Dermis blood vessel endothelial cell (primary cell): Measurements from ENCODE around the gene ARHGAP10. TPM values are rescaled to one million over a fixed set of nuclear protein-coding genes. Genes with fewer than 3 reads are reported as not detected.

Experiments used
- DNase-seq: peaks from one replicate; pipeline ENCODE4 v3.0.0; 2010
- total RNA-seq: library from RNA; depleted of rRNA; stranded (reverse); fragments of >200 nt; gene quantifications from 2 replicates; pipeline ENCODE4 v1.2.3, GENCODE V29; 2014

ARHGAP10 gene
- total RNA-seq, 1 donor from 2014 or later: 14.6 TPM

DNA sequence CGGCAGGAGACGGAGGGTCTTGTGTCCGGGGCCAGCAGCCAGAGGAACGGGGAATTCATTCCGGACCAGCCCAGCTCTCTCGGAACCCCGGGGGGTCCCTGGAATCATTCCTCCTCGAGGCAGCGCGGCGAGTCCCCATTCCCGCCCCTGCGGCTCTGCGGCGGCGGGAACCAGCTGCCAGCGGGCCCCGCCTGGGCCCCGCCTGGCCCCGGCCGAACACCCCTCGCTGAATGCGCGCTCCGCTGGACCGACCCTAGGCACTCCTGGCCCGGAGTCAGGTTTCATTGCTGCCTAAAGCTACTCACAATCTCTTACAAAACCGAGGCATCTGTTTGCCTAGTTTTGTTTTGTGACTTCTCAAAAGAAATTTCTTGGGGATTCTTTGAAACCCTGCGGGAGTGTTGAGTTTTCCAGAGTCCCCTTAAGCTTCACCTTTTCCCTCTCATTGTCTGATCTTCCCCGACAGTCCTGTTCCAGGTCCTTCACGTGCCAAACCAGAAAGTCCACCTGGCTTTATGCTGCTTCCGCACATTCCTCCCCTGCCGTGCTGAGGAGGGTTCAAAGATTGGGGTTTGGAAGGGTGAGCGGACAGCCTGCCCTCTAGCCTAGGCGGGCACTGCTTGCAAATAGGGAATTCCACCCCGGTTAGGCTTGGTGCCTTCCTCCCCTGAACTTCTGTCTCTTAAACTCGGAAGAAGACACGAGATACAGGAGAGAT is 789 bp downstream of the ARHGAP10 start:
- DNase-seq: peak; percentile 46

GRCh38 chr4:147733716-147734344 is 1.9 kb downstream of the ARHGAP10 start:
- DNase-seq: peak; percentile 28

- DNase-seq: no peak
Measured at GRCh38 chr4:147734496-147734895, 2.6 kb downstream of the ARHGAP10 start.

DNA sequence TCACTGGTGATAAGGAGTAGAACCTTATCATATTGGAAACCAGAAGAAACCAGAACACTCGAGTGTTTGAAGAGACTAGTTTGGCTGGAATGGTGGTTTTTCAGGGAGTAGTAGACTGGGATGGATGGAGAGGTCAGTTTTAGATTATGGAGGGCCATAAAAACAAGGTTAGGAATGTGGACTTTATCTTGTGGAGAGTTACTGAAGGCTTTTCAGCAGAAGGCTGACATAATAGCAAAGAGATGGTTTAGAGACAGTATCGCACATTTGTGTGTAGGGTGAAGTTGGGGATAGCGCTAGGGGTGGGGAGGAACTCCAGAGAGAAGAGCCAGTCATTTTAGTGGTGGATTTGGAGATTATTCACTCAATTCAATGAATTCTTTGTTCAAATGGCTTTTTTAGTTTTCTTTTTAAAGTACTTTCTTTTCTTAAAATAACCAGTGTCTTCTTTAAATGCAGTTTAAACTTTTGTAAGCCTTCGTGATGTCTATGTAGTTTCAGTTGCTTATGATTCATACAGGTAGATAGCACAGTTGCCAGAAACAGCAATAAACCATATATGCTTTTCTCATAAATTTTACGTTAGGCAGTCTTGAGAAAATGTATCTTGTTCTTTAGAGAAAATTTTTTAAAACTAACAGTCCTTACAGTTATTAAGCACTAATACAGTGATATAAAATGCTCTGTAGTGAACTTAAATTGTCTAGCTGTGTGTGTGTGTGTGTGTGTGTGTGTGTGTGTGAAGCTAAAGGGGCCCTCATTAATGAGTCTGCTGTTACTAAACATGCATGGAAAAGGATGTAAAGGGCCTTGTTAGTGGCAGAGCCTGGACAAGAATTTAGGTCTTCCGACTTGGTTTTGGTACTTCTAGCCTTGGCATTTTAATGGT is 3.8 kb downstream of the ARHGAP10 start:
- DNase-seq: peak; percentile 24

DNA sequence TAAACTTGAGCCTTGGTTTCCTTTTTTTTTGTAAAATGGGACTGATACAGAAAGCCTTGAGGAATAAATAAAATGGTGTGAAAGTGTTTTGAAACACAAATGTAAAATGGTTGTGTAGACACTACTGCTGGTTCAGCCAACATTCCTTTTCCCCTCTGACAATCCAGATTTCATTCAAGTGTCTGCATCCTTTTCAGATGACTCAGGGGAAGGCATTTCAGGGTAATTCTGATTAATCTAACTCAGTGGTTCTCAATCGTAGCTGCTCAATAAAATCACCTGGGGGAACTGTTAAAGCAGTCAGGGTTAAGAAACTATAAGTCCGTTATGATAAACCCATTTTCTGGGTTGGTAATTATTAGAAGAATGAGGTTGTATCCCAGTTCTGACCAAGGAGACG is 4.6 kb downstream of the ARHGAP10 start:
- peak; percentile 81 for DNase-seq

DNA sequence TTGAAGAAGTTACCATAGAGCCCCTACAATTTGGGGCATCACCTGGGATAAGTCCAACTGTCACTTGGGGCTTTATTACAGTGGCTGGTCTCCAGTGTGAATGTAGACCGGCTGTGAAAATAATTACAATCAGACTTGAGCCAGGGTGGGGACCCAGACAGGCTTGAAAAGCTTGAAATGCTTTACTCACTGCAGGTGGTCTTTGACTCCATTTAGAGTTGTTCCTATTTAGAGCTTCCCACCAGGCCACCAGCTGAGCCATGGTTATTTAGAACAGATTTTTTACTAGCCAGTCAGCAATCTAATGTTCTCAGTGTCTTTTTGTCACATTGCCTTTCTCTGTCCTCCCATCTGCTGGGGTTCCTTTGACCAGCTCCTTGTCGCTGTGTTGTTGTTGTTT is 5.7 kb downstream of the ARHGAP10 start:
- no peak for DNase-seq

DNA sequence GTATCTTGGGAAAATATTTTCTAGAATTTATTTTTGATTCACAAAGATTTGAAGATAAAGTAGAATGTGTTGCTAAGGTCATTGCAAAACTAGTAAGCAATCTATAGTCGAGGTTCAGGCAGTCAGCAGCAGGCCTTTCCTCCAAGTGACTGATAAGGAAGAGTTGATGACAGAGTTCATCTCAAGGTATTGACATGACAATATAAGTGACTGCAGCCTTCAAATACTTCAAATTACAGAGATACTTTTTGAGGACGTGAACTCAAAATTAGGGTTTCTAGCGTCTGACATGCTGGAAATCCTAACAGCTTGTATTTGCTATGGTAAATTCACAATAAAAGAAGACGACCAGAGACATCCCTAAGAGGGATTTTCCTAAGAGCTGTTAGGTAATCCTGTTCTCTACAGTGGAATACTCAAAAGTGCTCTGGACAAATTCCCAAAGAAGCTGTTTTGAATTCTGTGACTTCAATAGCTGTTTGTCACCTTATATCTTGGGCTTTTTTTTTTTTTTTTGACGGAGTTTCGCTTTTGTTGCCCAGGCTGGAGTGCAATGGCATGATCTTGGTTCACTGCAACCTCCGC is 7.4 kb downstream of the ARHGAP10 start:
- DNase-seq: no peak

DNA sequence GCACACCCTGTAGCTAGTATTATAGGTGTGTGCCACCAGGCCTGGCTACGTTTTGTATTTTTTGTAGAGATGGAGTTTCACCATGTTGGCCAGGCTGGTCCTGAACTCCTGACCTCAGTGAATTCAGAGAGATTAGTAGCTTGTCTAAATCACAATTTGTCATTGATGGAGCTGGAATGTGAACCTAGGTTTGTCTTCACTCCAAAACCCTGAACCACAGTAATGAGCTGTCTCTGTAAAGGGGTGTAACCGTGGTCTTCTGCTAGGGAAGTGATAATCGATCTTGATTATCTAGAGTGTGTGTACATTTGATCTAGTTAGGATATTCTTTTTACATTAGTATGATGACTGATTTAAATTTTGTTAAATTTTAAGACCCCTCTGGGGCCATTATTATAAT is 8.3 kb downstream of the ARHGAP10 start:
- DNase-seq: no peak

DNA sequence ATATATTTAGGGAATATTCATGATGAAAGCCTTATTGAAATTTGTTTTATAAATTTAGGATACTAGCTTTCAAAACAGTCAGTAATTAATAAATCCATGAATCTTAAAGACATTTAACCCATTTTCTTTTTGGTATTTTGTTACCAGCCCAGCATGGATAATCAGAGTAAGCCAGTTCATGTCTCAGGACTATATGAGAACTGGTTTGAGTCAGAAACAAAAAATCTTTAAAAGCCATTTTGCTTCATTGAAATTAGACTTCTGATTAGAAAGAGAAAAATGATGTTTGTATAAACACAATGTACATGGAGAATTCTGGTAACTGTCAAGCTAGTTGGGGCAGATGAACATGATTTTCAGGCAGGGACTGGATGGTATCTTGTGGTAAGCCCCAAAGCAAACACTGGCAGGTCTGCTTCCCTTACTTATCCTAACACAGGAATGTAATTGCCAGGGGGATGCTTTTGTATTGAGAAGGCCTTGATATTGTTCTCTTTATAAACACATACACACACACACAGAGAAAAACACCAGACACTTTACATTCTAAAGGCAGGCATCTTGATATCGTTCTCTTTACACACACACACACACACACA is 9.4 kb downstream of the ARHGAP10 start:
- DNase-seq: no peak

- no peak for DNase-seq
Measured at GRCh38 chr4:147747787-147748454, 16.0 kb downstream of the ARHGAP10 start.

DNA sequence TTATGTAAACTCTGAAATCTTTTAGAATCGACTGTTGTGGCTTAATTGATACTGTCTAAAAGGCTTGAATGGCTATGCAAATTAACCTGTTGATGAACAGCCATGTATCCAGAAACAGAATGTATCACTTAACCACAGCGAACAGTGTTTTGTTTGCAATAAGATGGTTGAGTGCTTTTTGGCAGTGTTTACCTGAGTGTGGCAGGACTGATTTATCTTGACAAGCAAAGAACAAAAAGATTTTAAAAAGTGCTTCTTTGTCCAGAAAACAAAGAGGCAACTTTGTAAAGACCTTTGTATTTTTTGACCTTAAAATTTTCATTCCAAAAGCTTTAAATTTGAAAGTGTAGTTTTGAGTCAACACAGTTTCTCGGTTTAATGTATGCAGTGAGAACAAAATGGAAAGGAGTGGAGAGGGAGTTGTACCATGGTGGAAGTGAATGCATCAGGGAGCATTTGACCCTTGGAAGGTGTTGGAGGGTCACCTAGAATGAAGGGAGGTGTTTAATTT is 18.0 kb downstream of the ARHGAP10 start:
- DNase-seq: no peak

- DNase-seq: no peak
Measured at GRCh38 chr4:147753047-147753446, 21.2 kb downstream of the ARHGAP10 start.

- DNase-seq: peak; percentile 62
Measured at GRCh38 chr4:147754037-147754445, 22.2 kb downstream of the ARHGAP10 start.

DNA sequence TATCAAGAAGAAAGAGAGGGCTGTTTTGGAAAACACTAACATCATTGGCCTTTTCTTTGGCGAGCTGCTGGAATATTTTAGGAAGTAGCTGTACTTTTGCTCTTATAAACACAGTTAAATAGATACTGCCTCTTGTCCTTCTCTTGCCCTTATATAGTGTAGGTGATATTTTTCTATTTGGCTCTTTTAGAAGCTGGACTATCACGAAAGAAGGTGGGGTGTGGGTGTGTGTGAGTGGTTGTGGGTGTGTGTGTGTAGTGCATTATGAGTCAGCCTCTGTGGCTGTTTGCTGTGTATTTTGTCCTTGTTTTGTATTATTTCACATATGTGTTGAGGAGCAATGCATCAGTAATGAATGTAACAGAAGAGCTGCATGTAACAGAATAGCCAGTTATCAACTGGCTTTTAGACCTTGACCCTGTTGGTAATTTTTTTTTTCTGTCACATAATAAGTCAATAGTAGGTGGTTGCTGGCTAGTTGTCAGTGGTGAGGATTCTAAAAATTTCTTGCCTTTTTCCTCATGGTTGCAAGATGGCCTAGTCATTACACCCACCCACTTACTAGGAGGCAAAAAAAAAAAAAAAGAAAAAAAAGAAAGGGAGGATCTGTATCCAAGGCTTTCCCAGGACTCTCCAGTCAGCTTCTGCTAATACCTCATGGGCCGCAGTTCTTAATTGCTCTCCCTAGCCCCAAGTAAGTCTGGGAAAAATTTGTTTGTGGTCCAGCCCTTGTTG is 23.8 kb downstream of the ARHGAP10 start:
- no peak for DNase-seq

GRCh38 chr4:147756417-147756816 is 24.5 kb downstream of the ARHGAP10 start:
- DNase-seq: no peak

- no peak for DNase-seq
Measured at GRCh38 chr4:147760176-147760575, 28.3 kb downstream of the ARHGAP10 start.

DNA sequence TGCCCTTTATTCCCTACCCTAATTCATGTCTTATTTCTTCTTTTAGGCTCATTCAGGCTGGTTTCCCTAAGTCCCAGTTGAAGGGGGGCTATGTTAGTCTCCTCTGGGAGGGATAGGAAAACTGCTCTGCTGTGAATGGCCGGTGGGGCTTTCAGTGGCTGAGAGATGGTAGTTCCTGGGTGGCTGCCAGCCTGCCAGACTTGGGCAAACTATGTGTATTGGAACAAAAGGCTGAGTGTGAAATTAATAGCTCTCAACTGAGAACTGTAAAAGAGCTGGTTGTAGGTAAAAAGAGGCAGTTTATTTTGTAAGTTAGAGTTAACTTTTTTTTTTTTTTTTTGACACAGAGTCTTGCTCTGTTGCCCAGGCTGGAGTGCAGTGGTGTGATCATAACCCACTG is 28.8 kb downstream of the ARHGAP10 start:
- no peak for DNase-seq

DNA sequence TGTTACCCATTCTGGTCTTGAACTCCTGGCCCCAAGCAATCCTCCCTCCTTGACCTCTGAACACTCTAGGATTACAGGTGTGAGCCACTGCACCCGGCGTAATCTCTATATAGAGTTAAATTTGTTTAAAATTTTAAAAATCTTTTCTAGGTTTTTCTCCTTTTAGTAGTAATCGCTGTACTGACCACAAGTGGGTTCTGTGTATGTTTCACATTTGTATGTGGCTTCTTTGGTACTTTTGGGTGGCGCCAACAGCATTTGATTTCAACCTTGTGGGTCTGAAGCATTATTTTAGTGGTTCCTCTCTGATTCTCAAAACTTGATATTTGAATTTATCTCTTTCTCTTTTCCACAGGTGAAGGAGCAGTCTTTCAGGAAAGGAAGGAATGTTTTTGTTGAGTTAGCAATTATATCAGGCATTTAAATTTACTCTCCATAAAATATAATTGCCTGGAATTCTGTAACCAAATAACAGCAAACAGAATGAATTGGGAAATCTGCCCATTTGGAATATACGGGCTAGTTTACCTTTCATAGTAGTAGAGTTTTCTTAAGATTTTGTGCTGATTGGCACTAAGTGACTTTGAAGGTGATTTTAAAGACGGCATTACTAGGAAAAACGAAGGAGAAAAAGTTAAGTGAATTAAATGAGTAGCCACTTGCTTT is 29.5 kb downstream of the ARHGAP10 start:
- no peak for DNase-seq

DNA sequence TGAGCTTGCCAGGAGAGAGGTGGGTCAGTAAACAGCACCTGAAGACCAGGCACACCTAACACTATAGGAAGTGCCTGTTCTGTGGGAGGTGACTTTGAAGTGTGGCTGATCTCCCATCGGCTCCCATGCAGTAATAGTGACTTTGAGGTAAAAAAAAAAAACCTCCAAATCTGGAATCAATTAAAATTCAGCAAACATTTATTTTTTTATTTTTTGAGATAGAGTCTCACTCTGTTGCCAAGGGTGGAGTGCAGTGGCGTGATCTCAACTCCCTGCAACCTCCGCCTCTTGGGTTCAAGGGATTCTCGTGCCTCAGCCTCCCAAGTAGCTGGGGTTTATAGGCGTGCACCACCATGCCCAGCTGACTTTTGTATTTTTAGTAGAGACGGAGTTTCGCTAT is 32.4 kb downstream of the ARHGAP10 start:
- no peak for DNase-seq

GRCh38 chr4:147765121-147765529 is 33.2 kb downstream of the ARHGAP10 start:
- DNase-seq: no peak

DNA sequence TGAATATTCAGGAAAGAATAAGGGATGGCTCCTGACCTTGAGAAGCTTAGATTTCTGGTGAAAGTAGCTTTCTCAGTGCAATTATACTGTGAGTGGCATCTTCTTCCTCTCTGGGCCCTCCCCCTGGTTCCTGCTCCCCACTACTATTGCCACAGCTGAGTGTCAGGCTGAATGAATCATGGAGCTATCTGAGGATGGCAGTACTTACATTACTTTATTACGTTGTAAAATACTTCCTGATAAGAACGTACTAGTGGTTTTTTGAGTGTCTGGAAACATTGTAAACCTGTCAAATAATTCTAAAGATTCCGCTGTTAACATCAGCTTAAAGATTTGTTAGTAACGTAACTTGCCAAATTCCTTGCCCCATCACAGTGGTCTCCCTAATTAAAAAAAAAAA is 36.2 kb downstream of the ARHGAP10 start:
- peak; percentile 87 for DNase-seq
